K562 (cell line): Measurements from ENCODE around the gene PRKCE. TPM values are rescaled to one million over a fixed set of nuclear protein-coding genes. Genes with fewer than 3 reads are reported as not detected.

ENCODE experiments used
- ATAC-seq: fragments of 200-7000 bp; cut with Tn5 transposase; 3 replicates; pipeline ENCODE4 v1.9.1; 2020; ENCODE audit warnings: moderate library complexity
- BruUV-seq: library from RNA; stranded (reverse); fragments of 400-500 nt; replicated peaks from 2 replicates; lab custom pipeline; 2021; lab: Mats Ljungman, UMichigan
- CTCF ChIA-PET: fragments of 300-600 bp; formaldehyde crosslinking; extraction: SDS; loops from one replicate; lab custom pipeline; 2021; ENCODE audit warnings: low intra/inter-chr PET ratio; lab: Yijun Ruan, JAX
- POLR2A ChIA-PET: fragments of 300-600, 350-650 bp; sonication (Branson Sonifier 250); formaldehyde crosslinking; extraction: SDS; loops from one replicate; lab custom pipeline; 2021; ENCODE audit warnings: antibody characterized with exemption, inconsistent platforms; lab: Yijun Ruan, JAX
- DNase-seq, 4 experiments: peaks; one replicate each; pipeline versions ENCODE4 v3.0.0 to v3.0.0-alpha.2; 2011 to 2018; ENCODE audit warnings: low spot score in 3 of 4, mixed read lengths in 3 of 4; ENCODE audit errors: extremely low read depth in 1 of 4
- FAIRE-seq: peaks from 2 replicates; lab custom pipeline; 2011; peaks lifted over from hg19 to GRCh38; lab: Jason Lieb, UNC
- H2AFZ ChIP-seq: 2 replicates; pipeline ENCODE4 v1.6.0; 2011; ENCODE audit warnings: low read depth, low read length, control low read depth, inconsistent platforms
- H3K27ac ChIP-seq: fragments of 200-600 bp; 3 replicates; pipeline ENCODE4 v1.8.0; 2011; ENCODE audit warnings: low read depth, mild to moderate bottlenecking, control low read depth, inconsistent platforms, low read length, moderate library complexity, mixed read lengths; ENCODE audit errors: extremely low read depth
- H3K27me3 ChIP-seq, 2 experiments: fragments of 300-600 bp in 1 of 2; 2 replicates in 1 of 2; 3 replicates in 1 of 2; pipeline versions ENCODE4 v1.6.0 to v1.8.0; 2011; ENCODE audit warnings: inconsistent platforms in 2 of 2, low read length in 2 of 2, mild to moderate bottlenecking in 1 of 2, mixed read lengths in 1 of 2, moderate library complexity in 1 of 2; ENCODE audit not compliant: control insufficient read depth in 2 of 2, insufficient read depth in 2 of 2
- H3K36me3 ChIP-seq: fragments of 300-600 bp; 3 replicates; pipeline ENCODE4 v1.8.0; 2011; ENCODE audit warnings: mild to moderate bottlenecking, low read length, inconsistent platforms; ENCODE audit not compliant: control insufficient read depth, insufficient read depth
- H3K4me1 ChIP-seq, 2 experiments: fragments of 200-600 bp in 1 of 2; replicated peaks in 1 of 2; 2 replicates in 1 of 2; 3 replicates in 1 of 2; pipeline versions ENCODE4 v1.5.1 to v1.8.0; 2011; ENCODE audit warnings: inconsistent platforms in 2 of 2, low read length in 2 of 2, mild to moderate bottlenecking in 1 of 2, mixed read lengths in 1 of 2, moderate library complexity in 1 of 2; ENCODE audit not compliant: control insufficient read depth in 2 of 2, insufficient read depth in 2 of 2
- H3K4me2 ChIP-seq: 2 replicates; pipeline ENCODE4 v1.6.1; 2011; ENCODE audit warnings: low read length, control low read depth, inconsistent platforms, mixed read lengths; ENCODE audit not compliant: insufficient read depth
- H3K4me3 ChIP-seq: fragments of 200-600 bp; sonication (generic), shearing (Covaris generic); 2 replicates; pipeline ENCODE4 v1.5.1; 2016; ENCODE audit warnings: control low read depth, inconsistent platforms
- H3K79me2 ChIP-seq: fragments of 200-600 bp; 3 replicates; pipeline ENCODE4 v1.8.0; 2011; ENCODE audit warnings: low read length, inconsistent platforms; ENCODE audit not compliant: control insufficient read depth, insufficient read depth
- H3K9ac ChIP-seq, 2 experiments: 2 replicates each; pipeline versions ENCODE4 v1.6.0 to v1.6.1; 2011; ENCODE audit warnings: low read depth in 2 of 2, low read length in 2 of 2, control low read depth in 1 of 2, inconsistent platforms in 1 of 2, mild to moderate bottlenecking in 1 of 2, mixed read lengths in 1 of 2; ENCODE audit not compliant: insufficient read depth in 1 of 2
- H3K9me1 ChIP-seq: one replicate; pipeline ENCODE4 v1.6.0; 2011; ENCODE audit warnings: inconsistent platforms, mild to moderate bottlenecking, low read length, moderate library complexity; ENCODE audit not compliant: control insufficient read depth, insufficient read depth
- H3K9me3 ChIP-seq: replicated peaks from 2 replicates; pipeline ENCODE4 v1.5.1; 2011; ENCODE audit warnings: low read depth, low read length, inconsistent platforms; ENCODE audit not compliant: control insufficient read depth, insufficient read depth
- H4K20me1 ChIP-seq: replicated peaks from 2 replicates; pipeline ENCODE4 v1.6.1; 2011; ENCODE audit warnings: low read length, inconsistent platforms, mixed read lengths; ENCODE audit not compliant: control insufficient read depth, insufficient read depth
- MEF2A ChIP-seq: IDR thresholded peaks from 2 replicates; pipeline ENCODE4 v1.6.1; 2011; ENCODE audit warnings: low read depth, mild to moderate bottlenecking, low read length, moderate library complexity; ENCODE audit not compliant: control insufficient read depth
- NR1H2 ChIP-seq: sonication (generic); formaldehyde crosslinking; IDR thresholded peaks from 2 replicates; pipeline ENCODE4 v1.4.0; 2020; ENCODE audit warnings: mild to moderate bottlenecking, missing genetic modification reagents
- WGBS: fragments of 100-300 bp; shearing (Covaris generic); methylation state at CpG from one replicate; pipeline ENCODE4 v1.1.6; 2016; ENCODE audit warnings: low coverage, mixed read lengths; ENCODE audit not compliant: insufficient coverage; ENCODE audit errors: missing lambda C conversion rate; 5-methylcytosine and 5-hydroxymethylcytosine counted together
- in situ Hi-C: fragments of 300-500 bp; cut with MboI; formaldehyde crosslinking; loops from 4 replicates; pipeline ENCODE4 v1.15.0; 2018; ENCODE audit warnings: inconsistent platforms, mixed read lengths
- intact Hi-C: fragments of 100-400 bp; cut with micrococcal nuclease; formaldehyde crosslinking; loops from 2 replicates; pipeline ENCODE4 v1.14.2; 2022
- polyA plus RNA-seq, 8 experiments: library from polyadenylated mRNA; depleted of rRNA in 4 of 8; stranded (reverse) in 5 of 8; unstranded in 3 of 8; fragments of >200 nt; fragmentation: Nextera tagmentation in 2 of 8; fragmentation: Illumina TruSeq in 1 of 8; extraction: Ambion mirVana in 2 of 8; extraction: Trizol in 1 of 8; gene quantifications; 2 replicates each; pipeline versions ENCODE4 v1.2.1 to v1.2.3, GENCODE V29; 2011 to 2014; ENCODE audit warnings: inconsistent platforms in 1 of 8, missing spikeins in 1 of 8
- total RNA-seq, 7 experiments: library from RNA; depleted of rRNA in 6 of 7; stranded (reverse); fragments of >200 nt in 6 of 7; fragmentation: Illumina TruSeq in 2 of 7; extraction: Trizol in 2 of 7; gene quantifications; 2 replicates each; pipeline versions ENCODE4 v1.2.1 to v1.2.3, GENCODE V29; 2011 to 2021; ENCODE audit warnings: low replicate concordance in 1 of 7
- TF ChIP-seq, protein P1 (sequence below): IDR thresholded peaks from 2 replicates; pipeline ENCODE4 v1.6.1; 2014; ENCODE audit warnings: antibody characterized with exemption
- TF ChIP-seq, protein P2 (sequence below): fragments of 250-450 bp; sonication (Bioruptor Pico); IDR thresholded peaks from 2 replicates; pipeline ENCODE4 v1.4.0; 2020; ENCODE audit warnings: mild to moderate bottlenecking, moderate library complexity

PRKCE gene
- total and polyA plus RNA-seq, 9 of the 15 experiments (the other 6 are each of a cell fraction or from before 2014, with no cell fraction given) = 0.06 to 1.0 (median 0.22) TPM; not detected in 1

- WGBS = 2% methylated on average over 5 of the region's 5 CpGs
- POLR2A ChIA-PET = no interaction called here
- no peaks in the 10 kb centered on the region for H3K9me3 ChIP-seq
These were observed 469.5 kb downstream of the PRKCE start for GRCh38 chr2:46120792-46121555.

More at GRCh38 chr2:46120792-46121555, 469.5 kb downstream of the PRKCE start:
- CTCF ChIA-PET = interaction anchor here (1.0 kb wide), 1 partner anchor 341 kb away, joined by 3 read pairs; no protein-coding TSS in a partner anchor
- BruUV-seq = no TSS peak
- no peak for TF ChIP-seq NR1H2
- TF ChIP-seq, protein P1, sequence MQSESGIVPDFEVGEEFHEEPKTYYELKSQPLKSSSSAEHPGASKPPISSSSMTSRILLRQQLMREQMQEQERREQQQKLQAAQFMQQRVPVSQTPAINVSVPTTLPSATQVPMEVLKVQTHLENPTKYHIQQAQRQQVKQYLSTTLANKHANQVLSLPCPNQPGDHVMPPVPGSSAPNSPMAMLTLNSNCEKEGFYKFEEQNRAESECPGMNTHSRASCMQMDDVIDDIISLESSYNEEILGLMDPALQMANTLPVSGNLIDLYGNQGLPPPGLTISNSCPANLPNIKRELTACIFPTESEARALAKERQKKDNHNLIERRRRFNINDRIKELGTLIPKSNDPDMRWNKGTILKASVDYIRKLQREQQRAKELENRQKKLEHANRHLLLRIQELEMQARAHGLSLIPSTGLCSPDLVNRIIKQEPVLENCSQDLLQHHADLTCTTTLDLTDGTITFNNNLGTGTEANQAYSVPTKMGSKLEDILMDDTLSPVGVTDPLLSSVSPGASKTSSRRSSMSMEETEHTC = no peak
- TF ChIP-seq, protein P2, sequence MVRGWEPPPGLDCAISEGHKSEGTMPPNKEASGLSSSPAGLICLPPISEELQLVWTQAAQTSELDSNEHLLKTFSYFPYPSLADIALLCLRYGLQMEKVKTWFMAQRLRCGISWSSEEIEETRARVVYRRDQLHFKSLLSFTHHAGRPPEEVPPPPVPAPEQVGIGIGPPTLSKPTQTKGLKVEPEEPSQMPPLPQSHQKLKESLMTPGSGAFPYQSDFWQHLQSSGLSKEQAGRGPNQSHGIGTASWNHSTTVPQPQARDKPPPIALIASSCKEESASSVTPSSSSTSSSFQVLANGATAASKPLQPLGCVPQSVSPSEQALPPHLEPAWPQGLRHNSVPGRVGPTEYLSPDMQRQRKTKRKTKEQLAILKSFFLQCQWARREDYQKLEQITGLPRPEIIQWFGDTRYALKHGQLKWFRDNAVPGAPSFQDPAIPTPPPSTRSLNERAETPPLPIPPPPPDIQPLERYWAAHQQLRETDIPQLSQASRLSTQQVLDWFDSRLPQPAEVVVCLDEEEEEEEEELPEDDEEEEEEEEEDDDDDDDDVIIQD (CRISPR knock-in tag) = no peak
- no peak for TF ChIP-seq MEF2A
- H3K27me3 ChIP-seq = peaks cover 2 to 18% of the 10 kb centered on the region in 2 experiments; a peak in 3 of 5 replicates
- H3K79me2 ChIP-seq = no peaks in the 10 kb centered on the region
- no peak overlapping the region for H3K9ac ChIP-seq
- intact Hi-C loops (no loop called here), in situ Hi-C loops (no loop called here)
- H3K36me3 ChIP-seq = no peaks in the 10 kb centered on the region
- H4K20me1 ChIP-seq = no peaks in the 10 kb centered on the region
- H3K4me3 ChIP-seq = no peak overlapping the region
- H3K4me2 ChIP-seq = no peak overlapping the region
- DNase-seq = no peak
- no peak overlapping the region for H2AFZ ChIP-seq
- H3K27ac ChIP-seq = no peak overlapping the region
- H3K9me1 ChIP-seq = no peaks in the 10 kb centered on the region
- FAIRE-seq = no peak
- H3K4me1 ChIP-seq = no peaks in the 10 kb centered on the region
- ATAC-seq = no peak
